Hepatocyte (in vitro differentiated cells): ENCODE results near the gene EEF1AKMT2.

Experiments
- EZH2phosphoT487 ChIP-seq: fragments of 200-600 bp; sonication (generic); IDR thresholded peaks from one replicate; pipeline ENCODE4 v1.6.1; 2018; ENCODE audit warnings: antibody characterized with exemption, mild to moderate bottlenecking, low read depth, moderate library complexity; ENCODE audit not compliant: unreplicated experiment, severe bottlenecking
- TF ChIP-seq, protein P1 (sequence below): fragments of 200-600 bp; sonication (generic); IDR thresholded peaks from 2 replicates; pipeline ENCODE4 v1.5.1; 2016; ENCODE audit warnings: antibody characterized with exemption, mild to moderate bottlenecking; ENCODE audit not compliant: poor library complexity

DNA sequence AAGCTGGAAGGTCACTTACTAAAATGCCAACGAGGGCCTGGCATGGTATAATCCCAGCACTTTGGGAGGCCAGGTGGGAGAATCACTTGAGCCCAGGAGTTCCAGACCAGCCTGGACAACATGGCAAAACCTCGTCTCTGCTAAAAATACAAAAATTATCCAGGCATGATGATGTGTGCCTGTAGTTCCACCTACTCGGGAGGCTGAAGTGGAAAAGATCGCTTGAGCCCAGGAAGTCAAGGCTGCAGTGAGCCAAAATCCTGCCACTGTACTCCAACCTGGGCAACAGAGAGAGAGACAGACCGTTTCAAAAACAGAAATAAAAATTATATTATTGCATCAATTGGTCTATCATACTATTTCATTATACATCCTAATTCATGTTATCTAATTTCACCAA is 29.4 kb downstream of the EEF1AKMT2 start:
- TF ChIP-seq, protein P1, sequence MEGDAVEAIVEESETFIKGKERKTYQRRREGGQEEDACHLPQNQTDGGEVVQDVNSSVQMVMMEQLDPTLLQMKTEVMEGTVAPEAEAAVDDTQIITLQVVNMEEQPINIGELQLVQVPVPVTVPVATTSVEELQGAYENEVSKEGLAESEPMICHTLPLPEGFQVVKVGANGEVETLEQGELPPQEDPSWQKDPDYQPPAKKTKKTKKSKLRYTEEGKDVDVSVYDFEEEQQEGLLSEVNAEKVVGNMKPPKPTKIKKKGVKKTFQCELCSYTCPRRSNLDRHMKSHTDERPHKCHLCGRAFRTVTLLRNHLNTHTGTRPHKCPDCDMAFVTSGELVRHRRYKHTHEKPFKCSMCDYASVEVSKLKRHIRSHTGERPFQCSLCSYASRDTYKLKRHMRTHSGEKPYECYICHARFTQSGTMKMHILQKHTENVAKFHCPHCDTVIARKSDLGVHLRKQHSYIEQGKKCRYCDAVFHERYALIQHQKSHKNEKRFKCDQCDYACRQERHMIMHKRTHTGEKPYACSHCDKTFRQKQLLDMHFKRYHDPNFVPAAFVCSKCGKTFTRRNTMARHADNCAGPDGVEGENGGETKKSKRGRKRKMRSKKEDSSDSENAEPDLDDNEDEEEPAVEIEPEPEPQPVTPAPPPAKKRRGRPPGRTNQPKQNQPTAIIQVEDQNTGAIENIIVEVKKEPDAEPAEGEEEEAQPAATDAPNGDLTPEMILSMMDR = no peak
- no peak for TF ChIP-seq EZH2phosphoT487
